Large intestine (tissue), 3 donors: ENCODE measurements around the gene GRIN3A. TPM values are rescaled to one million over a fixed set of nuclear protein-coding genes. Genes with fewer than 3 reads are reported as not detected.
A peak's percentile ranks its signal among the peaks of the same experiment; 100 is the strongest.
"Not testable (repeated sequence)": the region's sequence is repeated elsewhere in the genome, so short reads cannot be mapped to it uniquely, and the experiment has no call there.

Source experiments
- DNase-seq, 2 donors: peaks; one replicate each; pipeline versions ENCODE4 v3.0.0 to v3.0.0-alpha.2; 2013
- H3K27ac ChIP-seq: one replicate; pipeline ENCODE4 v1.5.1; 2013; ENCODE audit warnings: low read length
- H3K27me3 ChIP-seq: 2 replicates; pipeline ENCODE4 v1.6.1; 2013; ENCODE audit warnings: low read length; ENCODE audit not compliant: control insufficient read depth, insufficient read depth
- H3K36me3 ChIP-seq: 2 replicates; pipeline ENCODE4 v1.6.1; 2013; ENCODE audit warnings: low read length; ENCODE audit not compliant: control insufficient read depth, insufficient read depth
- H3K4me1 ChIP-seq: one replicate; pipeline ENCODE4 v1.6.1; 2013; ENCODE audit warnings: low read length; ENCODE audit not compliant: control insufficient read depth, insufficient read depth
- H3K4me3 ChIP-seq: one replicate; pipeline ENCODE4 v1.5.1; 2013; ENCODE audit warnings: low read length
- H3K9me3 ChIP-seq: one replicate; pipeline ENCODE4 v1.6.1; 2013; ENCODE audit warnings: mild to moderate bottlenecking, low read depth, low read length, moderate library complexity; ENCODE audit not compliant: control insufficient read depth
- WGBS: methylation state at CpG from one replicate; pipeline ENCODE4 v1.1.5; 2013; ENCODE audit warnings: low lambda C conversion rate; ENCODE audit not compliant: insufficient coverage; 5-methylcytosine and 5-hydroxymethylcytosine counted together
- polyA plus RNA-seq: library from polyadenylated mRNA; unstranded; fragments of 120-200 nt; gene quantifications from one replicate; pipeline ENCODE4 v1.2.1, GENCODE V29; 2013

GRIN3A gene
- polyA plus RNA-seq, 1 donor, result 0.30 TPM

GRCh38 chr9:101562966-101563365, 175.5 kb downstream of the GRIN3A start:
- whole genome bisulfite sequencing, result 100% methylated on average over 1 of the region's 1 CpG
- no peak for DNase-seq
- H3K4me1 ChIP-seq, result no peaks in the 10 kb centered on the region
- no peak overlapping the region for H3K4me3 ChIP-seq
- no peaks in the 10 kb centered on the region for H3K27me3 ChIP-seq
- H3K9me3 ChIP-seq, result no peaks in the 10 kb centered on the region
- H3K36me3 ChIP-seq, result peaks cover 52% of the 10 kb centered on the region
- H3K27ac ChIP-seq, result no peak overlapping the region

GRCh38 chr9:101561740-101562139, 176.7 kb downstream of the GRIN3A start:
- Histone ChIP-seq H3K36me3 (peaks cover 57% of the 10 kb centered on the region), H3K9me3 (no peaks in the 10 kb centered on the region), H3K27ac (no peak overlapping the region), H3K4me3 (no peak overlapping the region), H3K27me3 (no peaks in the 10 kb centered on the region), H3K4me1 (no peaks in the 10 kb centered on the region)
- WGBS, result no CpG with 5 or more reads among the region's 1 CpG
- DNase-seq, result no peak

GRCh38 chr9:101549472-101550098, 188.9 kb downstream of the GRIN3A start:
- peaks cover 77% of the 10 kb centered on the region for H3K36me3 ChIP-seq
- H3K4me3 ChIP-seq, H3K27me3 ChIP-seq, H3K4me1 ChIP-seq, H3K27ac ChIP-seq, H3K9me3 ChIP-seq, DNase-seq: not testable (repeated sequence)
- WGBS, result 100% methylated on average over 4 of the region's 18 CpGs

GRCh38 chr9:101543098-101543735, 195.2 kb downstream of the GRIN3A start:
- Histone ChIP-seq H3K36me3 (peaks cover 68% of the 10 kb centered on the region), H3K4me1 (no peaks in the 10 kb centered on the region), H3K9me3 (no peaks in the 10 kb centered on the region), H3K27ac (no peak overlapping the region), H3K4me3 (no peak overlapping the region), H3K27me3 (no peaks in the 10 kb centered on the region)
- no CpG with 5 or more reads among the region's 14 CpGs for WGBS
- DNase-seq, result no peak

GRCh38 chr9:101540069-101540468, 198.4 kb downstream of the GRIN3A start:
- WGBS, result 90% methylated on average over 2 of the region's 8 CpGs

GRCh38 chr9:101536938-101537337, 201.5 kb downstream of the GRIN3A start:
- Histone ChIP-seq H3K27me3 (no peaks in the 10 kb centered on the region), H3K4me3 (no peak overlapping the region), H3K36me3 (peaks cover 48% of the 10 kb centered on the region), H3K27ac (no peak overlapping the region), H3K9me3 (no peaks in the 10 kb centered on the region), H3K4me1 (no peaks in the 10 kb centered on the region)
- 100% methylated on average over 1 of the region's 2 CpGs for WGBS
- peak; percentile 8 to 20 for DNase-seq

More at GRCh38 chr9:101540069-101540468, 198.4 kb downstream of the GRIN3A start:
- no peak overlapping the region for H3K27ac ChIP-seq
- H3K4me3 ChIP-seq, result no peak overlapping the region
- no peaks in the 10 kb centered on the region for H3K4me1 ChIP-seq
- H3K27me3 ChIP-seq, result no peaks in the 10 kb centered on the region
- H3K36me3 ChIP-seq, result peaks cover 62% of the 10 kb centered on the region
- DNase-seq, result no peak
- no peaks in the 10 kb centered on the region for H3K9me3 ChIP-seq

- Histone ChIP-seq H3K27ac (no peak overlapping the region), H3K9me3 (no peaks in the 10 kb centered on the region), H3K4me3 (no peak overlapping the region), H3K27me3 (no peaks in the 10 kb centered on the region), H3K4me1 (no peaks in the 10 kb centered on the region), H3K36me3 (peaks cover 48% of the 10 kb centered on the region)
- DNase-seq, result no peak
Measured at GRCh38 chr9:101536351-101536750, 202.1 kb downstream of the GRIN3A start.

GRCh38 chr9:101533334-101534204, 204.9 kb downstream of the GRIN3A start, which contains the start of gene RNF20:
Gene RNF20 (plus strand): TSS chr9:101533853. CDS start chr9:101535424, 1,571 bp downstream.
- WGBS, result no CpG with 5 or more reads among the region's 45 CpGs
- H3K36me3 ChIP-seq, result peaks cover 23% of the 10 kb centered on the region
- DNase-seq, result peak; percentile 99 to 100
- H3K9me3 ChIP-seq, result no peaks in the 10 kb centered on the region
- peak within 1 kb of the TSS; percentile 73 for H3K4me3 ChIP-seq
- no peaks in the 10 kb centered on the region for H3K27me3 ChIP-seq
- no peaks in the 10 kb centered on the region for H3K4me1 ChIP-seq
- peak within 1 kb of the TSS; percentile 84 for H3K27ac ChIP-seq

GRCh38 chr9:101530076-101530711, 208.3 kb downstream of the GRIN3A start:
- Histone ChIP-seq H3K9me3 (no peaks in the 10 kb centered on the region), H3K36me3 (no peaks in the 10 kb centered on the region), H3K27ac (no peak overlapping the region), H3K27me3 (no peaks in the 10 kb centered on the region), H3K4me1 (no peaks in the 10 kb centered on the region), H3K4me3 (no peak overlapping the region)
- peak; percentile 50 to 51 for DNase-seq
- WGBS, result no CpG with 5 or more reads among the region's 6 CpGs

- Histone ChIP-seq H3K4me3 (no peak overlapping the region), H3K4me1 (no peaks in the 10 kb centered on the region), H3K9me3 (no peaks in the 10 kb centered on the region), H3K36me3 (no peaks in the 10 kb centered on the region), H3K27me3 (no peaks in the 10 kb centered on the region), H3K27ac (no peak overlapping the region)
- DNase-seq, result no peak
Measured at GRCh38 chr9:101528015-101528414, 210.4 kb downstream of the GRIN3A start.
